ENCODE results near the gene HRH2.
A peak's percentile ranks its signal among the peaks of the same experiment; 100 is the strongest.
"Not testable (repeated sequence)": the region's sequence is repeated elsewhere in the genome, so short reads cannot be mapped to it uniquely, and the experiment has no call there.

HRH2 gene

GRCh38 chr5:175649967-175650366 is 7.9 kb upstream of the HRH2 start:
- no peak for DNase-seq

- not testable (repeated sequence) for DNase-seq
Observed at GRCh38 chr5:175650430-175651205, 7.3 kb upstream of the HRH2 start.

- DNase-seq, result no peak
Observed at GRCh38 chr5:175652741-175653663, 4.9 kb upstream of the HRH2 start.

GRCh38 chr5:175653763-175654162 is 4.1 kb upstream of the HRH2 start:
- peak in 1 of 2 experiments; percentile 39 for DNase-seq

GRCh38 chr5:175654339-175654738 is 3.5 kb upstream of the HRH2 start:
- peak; percentile 80 to 87 for DNase-seq

- DNase-seq, result peak; percentile 56 to 79
Observed at GRCh38 chr5:175654807-175655206, 3.1 kb upstream of the HRH2 start.

GRCh38 chr5:175655411-175655810 is 2.5 kb upstream of the HRH2 start:
- no peak for DNase-seq

- DNase-seq, result no peak
Observed at GRCh38 chr5:175656966-175657365, 905 bp upstream of the HRH2 start.

- DNase-seq, result no peak
Observed at GRCh38 chr5:175658299-175659145, 651 bp downstream of the HRH2 start.

- DNase-seq, result no peak
Observed at GRCh38 chr5:175659546-175660253, 1.8 kb downstream of the HRH2 start.

GRCh38 chr5:175663186-175664184 is 5.6 kb downstream of the HRH2 start:
- no peak for DNase-seq

GRCh38 chr5:175664723-175665122 is 6.9 kb downstream of the HRH2 start:
- DNase-seq, result no peak

GRCh38 chr5:175666216-175666615 is 8.3 kb downstream of the HRH2 start:
- DNase-seq, result no peak

- DNase-seq, result no peak
Observed at GRCh38 chr5:175668006-175668405, 10.1 kb downstream of the HRH2 start.

- DNase-seq, result no peak
Observed at GRCh38 chr5:175670372-175670771, 12.5 kb downstream of the HRH2 start.

GRCh38 chr5:175671013-175671412 is 13.1 kb downstream of the HRH2 start:
- DNase-seq, result no peak

GRCh38 chr5:175672976-175673648 is 15.2 kb downstream of the HRH2 start:
- no peak for DNase-seq

- DNase-seq, result no peak
Observed at GRCh38 chr5:175674731-175675346, 17.0 kb downstream of the HRH2 start.

- DNase-seq, result no peak
Observed at GRCh38 chr5:175675873-175676272, 18.0 kb downstream of the HRH2 start.

GRCh38 chr5:175677571-175677970 is 19.7 kb downstream of the HRH2 start:
- DNase-seq, result no peak
